GM10266 (cell line): ENCODE results near the gene IL4I1.

Source experiments
- DNase-seq: peaks from one replicate; pipeline ENCODE4 v3.0.0; 2012; ENCODE audit errors: extremely low spot score
- TF ChIP-seq, protein P1 (sequence below): IDR thresholded peaks from 2 replicates; pipeline ENCODE4 v1.5.1; 2012; ENCODE audit warnings: mild to moderate bottlenecking, low read depth; ENCODE audit not compliant: control insufficient read depth, insufficient read depth; ENCODE audit errors: missing control alignments

Gene IL4I1

DNA sequence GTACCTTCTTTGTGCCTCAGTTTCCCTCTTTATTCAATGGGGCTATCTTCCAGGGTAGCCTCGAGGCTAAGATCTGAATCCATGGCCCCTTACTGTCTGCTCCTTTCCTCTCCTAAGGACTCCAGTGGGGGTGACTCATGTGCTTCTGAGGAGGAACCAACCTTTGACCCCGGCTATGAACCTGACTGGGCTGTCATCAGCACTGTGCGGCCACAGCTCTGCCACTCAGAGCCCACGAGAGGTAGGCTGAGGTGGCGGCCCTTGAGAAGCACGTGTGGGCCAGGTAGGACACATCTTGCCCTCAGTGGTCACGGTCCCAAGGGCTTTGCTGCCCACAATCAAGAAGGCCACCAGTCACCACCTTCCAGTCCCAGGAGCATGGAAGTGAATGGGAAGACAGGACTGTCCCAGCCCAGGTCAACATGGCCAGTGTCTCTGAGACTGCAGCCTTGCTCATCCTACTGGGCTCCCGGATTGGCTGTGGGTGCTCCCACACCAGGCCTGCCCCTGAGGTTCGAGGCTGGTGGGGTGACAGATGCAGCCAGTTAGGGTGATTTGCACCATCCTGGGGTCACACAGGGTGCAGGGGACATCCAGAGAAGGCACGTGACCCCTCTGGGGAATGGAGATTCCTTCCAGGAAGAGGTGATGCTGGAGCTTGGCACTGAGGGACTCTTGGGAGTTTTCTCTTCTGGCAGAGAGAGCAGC is 16.4 kb downstream of the IL4I1 start:
- TF ChIP-seq, protein P1, sequence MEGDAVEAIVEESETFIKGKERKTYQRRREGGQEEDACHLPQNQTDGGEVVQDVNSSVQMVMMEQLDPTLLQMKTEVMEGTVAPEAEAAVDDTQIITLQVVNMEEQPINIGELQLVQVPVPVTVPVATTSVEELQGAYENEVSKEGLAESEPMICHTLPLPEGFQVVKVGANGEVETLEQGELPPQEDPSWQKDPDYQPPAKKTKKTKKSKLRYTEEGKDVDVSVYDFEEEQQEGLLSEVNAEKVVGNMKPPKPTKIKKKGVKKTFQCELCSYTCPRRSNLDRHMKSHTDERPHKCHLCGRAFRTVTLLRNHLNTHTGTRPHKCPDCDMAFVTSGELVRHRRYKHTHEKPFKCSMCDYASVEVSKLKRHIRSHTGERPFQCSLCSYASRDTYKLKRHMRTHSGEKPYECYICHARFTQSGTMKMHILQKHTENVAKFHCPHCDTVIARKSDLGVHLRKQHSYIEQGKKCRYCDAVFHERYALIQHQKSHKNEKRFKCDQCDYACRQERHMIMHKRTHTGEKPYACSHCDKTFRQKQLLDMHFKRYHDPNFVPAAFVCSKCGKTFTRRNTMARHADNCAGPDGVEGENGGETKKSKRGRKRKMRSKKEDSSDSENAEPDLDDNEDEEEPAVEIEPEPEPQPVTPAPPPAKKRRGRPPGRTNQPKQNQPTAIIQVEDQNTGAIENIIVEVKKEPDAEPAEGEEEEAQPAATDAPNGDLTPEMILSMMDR: no peak
- DNase-seq: no peak

DNA sequence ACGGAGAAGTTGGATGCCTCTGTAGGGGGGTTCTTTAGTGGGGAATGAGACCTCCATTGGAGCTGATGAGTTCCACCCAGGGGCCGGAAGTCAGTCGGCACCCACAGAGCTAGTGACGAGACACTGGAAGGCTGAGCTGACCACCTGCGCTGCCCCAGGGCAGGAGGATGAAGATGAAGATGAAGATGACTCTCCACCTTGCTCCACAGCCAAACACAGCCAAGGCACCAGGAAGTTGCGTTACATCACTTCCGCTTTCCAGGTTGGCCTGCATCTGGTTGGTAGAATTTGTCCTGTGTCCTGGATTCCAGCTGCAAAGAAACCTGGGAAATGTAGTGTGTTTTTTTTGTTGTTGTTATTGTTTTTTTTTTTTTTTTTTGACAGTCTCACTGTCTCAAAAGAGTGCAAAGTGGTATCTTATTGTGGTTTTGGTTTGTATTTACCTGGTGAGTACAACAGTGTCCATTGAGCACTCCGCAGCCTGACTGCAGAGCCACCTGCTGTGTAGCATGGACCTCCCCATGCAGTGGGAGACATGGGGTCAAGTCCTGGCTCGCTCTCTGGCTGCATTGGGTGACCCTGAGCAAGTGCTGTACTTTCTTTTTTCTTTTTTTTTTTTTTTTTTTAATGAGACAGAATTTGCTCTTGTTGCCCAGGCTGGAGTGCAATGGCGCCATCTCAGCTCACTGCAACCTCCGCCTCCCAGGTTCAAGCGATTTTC is 17.3 kb downstream of the IL4I1 start:
- DNase-seq: no peak
- TF ChIP-seq, protein P1: no peak

DNA sequence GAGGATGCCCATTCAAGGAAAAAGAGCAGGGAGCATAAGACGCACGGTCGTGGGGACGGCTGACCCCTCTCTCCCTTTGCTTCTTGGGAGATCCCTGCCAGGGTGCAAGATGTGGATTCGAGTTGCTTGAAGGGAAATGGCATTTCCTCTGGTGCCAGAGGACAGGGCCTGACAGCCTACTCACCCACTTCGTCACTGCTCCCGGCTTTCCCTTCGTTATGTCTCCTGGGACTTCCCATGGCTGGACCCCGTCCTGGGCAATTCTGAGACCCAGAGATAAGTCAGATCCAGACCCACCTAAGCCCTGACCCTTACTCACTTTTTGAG is 18.0 kb downstream of the IL4I1 start:
- TF ChIP-seq, protein P1: no peak
- DNase-seq: no peak

DNA sequence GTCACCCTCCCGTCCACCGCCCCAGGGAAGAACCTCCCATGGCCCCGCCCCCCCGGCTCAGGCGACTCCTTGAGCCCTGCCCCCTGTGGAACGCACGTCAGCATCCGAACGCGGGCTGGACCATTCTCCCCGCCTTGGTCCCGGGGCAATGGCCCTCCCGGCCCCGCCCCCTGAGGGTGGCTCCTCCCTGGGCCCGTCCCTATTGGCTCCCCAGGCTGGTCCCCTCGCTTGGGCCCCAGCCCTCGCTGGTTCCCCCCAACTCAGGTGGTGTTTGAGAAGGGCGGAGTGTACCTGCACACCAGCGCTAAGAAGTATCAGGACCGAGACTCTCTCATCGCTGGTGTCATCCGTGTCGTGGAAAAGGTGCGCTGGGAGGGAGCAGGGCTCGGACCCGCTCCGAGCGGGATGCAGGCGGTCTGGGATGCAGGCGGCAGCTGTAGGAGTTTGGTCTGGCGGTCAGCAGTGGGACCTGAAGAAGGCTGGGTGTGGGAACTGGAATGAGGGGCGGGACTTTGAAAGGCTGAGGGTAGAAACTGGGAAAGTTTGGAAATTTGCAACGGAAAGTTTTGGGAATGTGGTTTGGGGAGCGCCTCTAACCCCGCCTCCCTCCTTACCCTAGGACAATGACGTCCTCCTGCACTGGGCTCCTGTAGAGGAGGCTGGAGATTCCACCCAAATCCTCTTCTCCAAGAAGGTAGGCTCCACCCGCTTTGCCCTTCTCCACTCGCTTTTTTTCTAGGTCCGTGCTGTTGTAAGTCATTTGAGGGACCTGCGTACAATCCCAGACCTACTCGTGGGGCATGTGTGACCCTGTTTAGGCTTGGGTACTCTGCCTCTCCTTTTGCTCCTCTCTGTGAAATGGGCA is 18.6 kb downstream of the IL4I1 start:
- peak; percentile 98 for DNase-seq
- TF ChIP-seq, protein P1: no peak

DNA sequence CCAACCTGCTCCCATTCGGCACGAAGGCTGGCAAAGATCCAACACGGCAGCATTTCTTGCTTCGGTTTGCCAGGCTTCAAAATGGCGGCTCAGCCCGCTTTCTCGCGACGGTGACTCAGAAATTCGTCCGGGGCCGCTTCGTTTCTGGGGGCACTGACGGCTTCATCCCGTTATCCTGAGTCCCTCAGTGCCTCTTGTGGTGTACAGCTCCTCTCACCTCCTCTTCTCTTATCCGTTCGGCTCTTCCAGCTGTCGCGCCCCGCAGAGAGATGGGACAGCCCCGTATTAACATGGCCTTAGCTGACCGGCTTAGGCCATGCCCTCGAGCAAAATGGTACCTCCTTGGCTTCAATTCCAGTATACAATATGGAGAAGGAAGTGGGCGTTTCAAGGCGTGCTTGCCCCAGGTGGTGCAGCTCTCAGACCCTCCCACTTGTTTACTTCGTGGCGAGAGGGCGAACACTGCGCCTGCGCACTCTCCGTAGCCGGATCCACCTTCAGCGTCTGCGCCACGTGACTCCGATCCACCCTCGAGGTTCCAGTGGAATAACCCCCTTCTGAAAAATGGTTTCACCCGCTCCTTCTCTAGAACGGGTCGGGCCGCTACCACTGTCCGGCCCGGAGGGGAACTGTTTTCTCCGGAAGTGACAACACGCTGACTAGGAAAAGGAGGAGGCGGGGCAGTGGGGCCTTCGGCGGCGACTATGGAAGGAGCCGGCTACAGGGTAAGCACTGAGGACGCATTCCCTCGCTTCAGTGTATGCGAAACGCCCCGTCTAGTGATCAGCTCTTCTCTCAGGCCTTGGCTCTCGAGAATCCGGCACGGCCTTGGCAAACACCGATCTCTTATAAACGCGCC is 19.4 kb downstream of the IL4I1 start, which contains the start of the genes AKT1S1 and TBC1D17:
Gene AKT1S1, minus strand, starts transcription at position 336 of the 859 bp plus-strand sequence. CDS start 4,060 bp downstream, outside the sequence.
Gene TBC1D17, plus strand, starts transcription at position 683 of the 859 bp plus-strand sequence. Its CDS starts 22 bp downstream, at position 705.
- TF ChIP-seq, protein P1: no peak
- DNase-seq: peak; percentile 97

DNA sequence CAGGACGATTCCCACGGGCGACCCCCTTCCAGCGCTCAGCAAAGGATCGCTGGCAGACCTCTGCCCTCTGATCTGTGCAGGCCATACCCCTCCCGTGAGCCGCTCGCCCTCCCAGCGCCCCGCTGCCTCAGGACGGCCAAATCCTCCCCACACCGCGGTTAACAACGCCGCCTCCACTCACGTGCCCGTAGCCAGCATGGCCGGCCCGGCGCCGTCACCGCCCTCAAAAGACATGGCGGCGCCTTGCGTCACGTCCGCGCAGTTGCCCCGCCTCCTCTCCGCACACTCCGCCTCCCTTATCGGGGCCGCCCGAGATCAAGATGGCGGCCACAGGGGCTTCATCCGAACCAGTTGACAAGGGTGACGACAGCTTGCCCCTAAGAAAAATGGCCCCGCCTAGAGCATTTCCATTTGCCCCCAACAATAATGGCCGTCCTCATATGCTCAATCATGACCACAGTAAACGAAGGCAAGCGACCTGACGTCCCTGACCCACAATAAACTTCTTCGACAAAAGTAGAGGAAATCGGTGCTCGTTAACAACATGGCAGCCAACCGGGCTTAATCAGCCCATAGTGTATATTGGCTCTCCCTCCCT is 20.2 kb downstream of the IL4I1 start:
- DNase-seq: peak; percentile 91
- TF ChIP-seq, protein P1: no peak
